BLaER1 treated with 17β-estradiol and CSF1 and Interleukin-3, amounts not matched to agents 10 nM and 100 nM (cell line): ENCODE results near the gene CCR9.

Source experiments
- H3K27ac ChIP-seq, 11 experiments: shearing (Covaris generic); formaldehyde crosslinking; 2 replicates each; pipeline ENCODE4 v1.8.1; 2022
- H3K27me3 ChIP-seq, 11 experiments: shearing (Covaris generic); formaldehyde crosslinking; 2 replicates each; pipeline ENCODE4 v1.8.1; 2022
- H3K36me3 ChIP-seq, 11 experiments: shearing (Covaris generic); formaldehyde crosslinking; 2 replicates each; pipeline ENCODE4 v1.8.1; 2022
- H3K4me1 ChIP-seq, 10 experiments: shearing (Covaris generic); formaldehyde crosslinking; 2 replicates each; pipeline ENCODE4 v1.8.1; 2022
- H3K4me2 ChIP-seq, 11 experiments: shearing (Covaris generic); formaldehyde crosslinking; 2 replicates each; pipeline ENCODE4 v1.8.1; 2022
- H3K4me3 ChIP-seq, 10 experiments: shearing (Covaris generic); formaldehyde crosslinking; 2 replicates each; pipeline ENCODE4 v1.8.1; 2022
- H3K9ac ChIP-seq, 11 experiments: shearing (Covaris generic); formaldehyde crosslinking; 2 replicates each; pipeline ENCODE4 v1.8.1; 2022
- H3K9me3 ChIP-seq, 11 experiments: shearing (Covaris generic); formaldehyde crosslinking; replicated peaks in 1 of 11; 2 replicates each; pipeline ENCODE4 v1.8.1; 2022
- H4K20me1 ChIP-seq, 11 experiments: shearing (Covaris generic); formaldehyde crosslinking; 2 replicates each; pipeline ENCODE4 v1.8.1; 2022
- Cebpa-rat ChIP-seq, 11 experiments: shearing (Covaris generic); IDR thresholded peaks; 2 replicates each; pipeline ENCODE4 v1.8.1; 2022

CCR9 gene

GRCh38 chr3:45884368-45885201, 1.8 kb upstream of the CCR9 start:
- Histone ChIP-seq H3K27me3 (no peaks in the 10 kb centered on the region), H3K4me3 (no peak overlapping the region), H3K4me1 (peaks cover 0 to 13% (median 10%) of the 10 kb centered on the region in 10 experiments; a peak in 14 of 20 replicates), H3K9ac (no peak overlapping the region), H3K27ac (no peak overlapping the region), H3K36me3 (no peaks in the 10 kb centered on the region), H3K9me3 (no peaks in the 10 kb centered on the region), H3K4me2 (no peak overlapping the region), H4K20me1 (no peaks in the 10 kb centered on the region)
- TF ChIP-seq Cebpa-rat (IDR thresholded peaks at IDR 0.05) = no peak

GRCh38 chr3:45887285-45887684, 942 bp downstream of the CCR9 start:
- no peaks in the 10 kb centered on the region for H3K9me3 ChIP-seq
- H3K36me3 ChIP-seq = no peaks in the 10 kb centered on the region
- no peaks in the 10 kb centered on the region for H4K20me1 ChIP-seq
- H3K27me3 ChIP-seq = no peaks in the 10 kb centered on the region
- H3K4me3 ChIP-seq = no peak overlapping the region
- TF ChIP-seq Cebpa-rat (IDR thresholded peaks at IDR 0.05) = no peak
- no peak overlapping the region for H3K9ac ChIP-seq
- H3K27ac ChIP-seq = no peak overlapping the region
- no peak overlapping the region for H3K4me2 ChIP-seq
- peaks cover 6 to 34% (median 30%) of the 10 kb centered on the region in 10 experiments; a peak in 19 of 20 replicates for H3K4me1 ChIP-seq

- Histone ChIP-seq H3K4me2 (peak overlapping the region in 1 of 11 experiments; percentile 39; a peak in 1 of 22 replicates), H3K4me3 (no peak overlapping the region), H3K9me3 (no peaks in the 10 kb centered on the region), H3K4me1 (peaks cover 6 to 38% (median 30%) of the 10 kb centered on the region in 10 experiments; a peak in 19 of 20 replicates), H4K20me1 (no peaks in the 10 kb centered on the region), H3K36me3 (no peaks in the 10 kb centered on the region), H3K27ac (no peak overlapping the region), H3K9ac (no peak overlapping the region), H3K27me3 (no peaks in the 10 kb centered on the region)
- TF ChIP-seq Cebpa-rat (IDR thresholded peaks at IDR 0.05) = no peak
Observed at GRCh38 chr3:45887759-45888511, 1.6 kb downstream of the CCR9 start.

DNA sequence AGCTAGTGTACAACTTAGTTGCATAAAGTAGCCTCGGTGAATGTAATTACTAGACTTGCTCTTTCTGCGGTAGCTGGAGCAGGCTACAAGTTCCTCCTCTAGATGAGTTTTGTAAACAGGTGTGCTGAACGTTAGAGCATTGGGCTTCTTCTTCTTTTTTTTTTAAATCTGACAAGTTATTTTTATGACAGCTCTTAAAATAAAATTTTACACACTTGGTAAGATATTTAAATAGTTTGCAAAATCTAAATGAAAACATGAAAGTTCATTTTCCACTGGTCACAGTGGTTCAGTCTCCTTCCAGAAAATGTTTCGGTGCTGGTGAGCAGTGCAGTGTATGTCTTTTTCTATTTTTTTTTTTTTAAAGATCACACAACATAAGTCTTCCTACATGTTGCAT, 3.0 kb downstream of the CCR9 start:
- Histone ChIP-seq H4K20me1 (no peaks in the 10 kb centered on the region), H3K36me3 (no peaks in the 10 kb centered on the region), H3K9ac (no peak overlapping the region), H3K27ac (no peak overlapping the region), H3K4me3 (no peak overlapping the region), H3K4me1 (peaks cover 13 to 42% (median 30%) of the 10 kb centered on the region in 10 experiments), H3K27me3 (no peaks in the 10 kb centered on the region), H3K4me2 (peak overlapping the region in 9 of 11 experiments; percentile 3 to 52 (median 32); a peak in 12 of 22 replicates), H3K9me3 (no peaks in the 10 kb centered on the region)
- no peak for TF ChIP-seq Cebpa-rat (IDR thresholded peaks at IDR 0.05)

DNA sequence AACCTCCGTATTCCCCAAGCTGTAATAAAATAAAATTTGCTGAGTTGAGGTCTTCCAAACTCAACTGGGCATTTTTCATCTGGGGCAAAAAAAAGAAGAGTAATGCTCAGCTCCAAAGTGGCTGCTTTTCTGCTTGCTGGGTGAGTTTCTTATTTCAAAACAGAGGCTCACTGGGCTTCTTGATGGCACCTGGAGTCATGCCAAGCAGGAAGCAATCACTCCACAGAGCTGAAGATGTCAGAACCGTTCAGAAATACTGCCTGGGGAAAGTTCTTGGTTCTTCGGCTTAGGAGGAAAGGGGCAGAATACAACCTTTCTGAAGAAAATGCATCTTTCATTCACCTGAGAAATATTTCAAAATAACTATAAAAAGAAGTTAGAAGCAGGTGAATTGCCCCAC, 4.1 kb downstream of the CCR9 start:
- Histone ChIP-seq H3K9ac (peak overlapping the region in 1 of 11 experiments; percentile 14; a peak in 1 of 22 replicates), H3K27me3 (no peaks in the 10 kb centered on the region), H3K27ac (no peak overlapping the region), H3K36me3 (no peaks in the 10 kb centered on the region), H3K4me2 (peak overlapping the region in 10 of 11 experiments; percentile 8 to 78 (median 48); a peak in 19 of 22 replicates), H3K4me3 (no peak overlapping the region), H3K4me1 (peaks cover 22 to 42% (median 31%) of the 10 kb centered on the region in 10 experiments), H3K9me3 (no peaks in the 10 kb centered on the region), H4K20me1 (no peaks in the 10 kb centered on the region)
- TF ChIP-seq Cebpa-rat (IDR thresholded peaks at IDR 0.05) = no peak

GRCh38 chr3:45892161-45892560, 5.8 kb downstream of the CCR9 start:
- H3K4me2 ChIP-seq = 0 out of 22 replicates have a peak overlapping the region, but pooled peaks of 1 of the 11 experiments have one; percentile 8
- H3K9ac ChIP-seq = no peak overlapping the region
- no peak overlapping the region for H3K4me3 ChIP-seq
- H3K36me3 ChIP-seq = no peaks in the 10 kb centered on the region
- no peak overlapping the region for H3K27ac ChIP-seq
- no peaks in the 10 kb centered on the region for H3K27me3 ChIP-seq
- H4K20me1 ChIP-seq = no peaks in the 10 kb centered on the region
- no peak for TF ChIP-seq Cebpa-rat (IDR thresholded peaks at IDR 0.05)
- no peaks in the 10 kb centered on the region for H3K9me3 ChIP-seq
- peaks cover 22 to 42% (median 31%) of the 10 kb centered on the region in 10 experiments for H3K4me1 ChIP-seq

GRCh38 chr3:45894015-45894414, 7.7 kb downstream of the CCR9 start:
- H4K20me1 ChIP-seq = no peaks in the 10 kb centered on the region
- TF ChIP-seq Cebpa-rat (IDR thresholded peaks at IDR 0.05) = no peak
- H3K4me3 ChIP-seq = no peak overlapping the region
- no peak overlapping the region for H3K9ac ChIP-seq
- no peaks in the 10 kb centered on the region for H3K9me3 ChIP-seq
- no peak overlapping the region for H3K27ac ChIP-seq
- no peaks in the 10 kb centered on the region for H3K27me3 ChIP-seq
- peak overlapping the region in 2 of 11 experiments; percentile 10 to 14; a peak in 3 of 22 replicates for H3K4me2 ChIP-seq
- peaks cover 22 to 36% (median 27%) of the 10 kb centered on the region in 10 experiments for H3K4me1 ChIP-seq
- H3K36me3 ChIP-seq = no peaks in the 10 kb centered on the region

DNA sequence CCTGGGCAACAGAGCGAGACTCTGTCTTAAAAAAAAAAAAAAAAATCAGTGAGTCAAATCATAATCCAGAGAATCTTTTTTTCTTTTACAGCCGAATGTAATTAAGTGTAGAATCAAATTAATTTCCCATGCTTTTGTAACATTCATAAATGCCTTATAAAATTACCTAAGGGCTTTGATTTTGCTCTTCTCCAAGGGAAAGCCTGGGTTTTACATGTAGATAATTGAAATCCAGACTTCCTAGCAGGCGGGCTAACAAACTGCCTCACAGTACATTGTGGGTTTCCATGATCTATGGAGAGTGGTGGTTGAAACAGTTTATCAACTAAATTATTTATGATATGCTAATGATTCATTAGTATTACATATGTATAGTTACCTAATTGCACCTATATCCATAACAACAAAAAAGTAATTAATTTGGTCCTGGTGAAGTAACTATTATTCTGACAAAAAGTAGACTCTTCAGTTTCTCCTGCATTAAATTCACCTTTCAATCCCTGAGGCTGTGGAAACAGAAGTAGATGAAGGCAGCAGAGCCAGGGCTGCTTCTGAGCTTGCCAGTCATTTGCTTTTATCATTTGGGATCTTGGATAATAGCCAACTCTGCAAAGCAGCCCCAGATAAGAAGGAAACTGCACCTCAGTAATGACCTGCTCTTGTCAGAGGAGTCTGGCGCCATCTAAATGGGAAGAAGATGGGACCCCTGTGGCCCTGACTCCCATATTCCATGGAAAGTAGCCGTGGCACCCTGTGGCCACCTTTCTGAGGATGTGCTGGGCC, 9.5 kb downstream of the CCR9 start:
- no peak overlapping the region for H3K9ac ChIP-seq
- H4K20me1 ChIP-seq = no peaks in the 10 kb centered on the region
- no peak for TF ChIP-seq Cebpa-rat (IDR thresholded peaks at IDR 0.05)
- no peak overlapping the region for H3K4me2 ChIP-seq
- no peaks in the 10 kb centered on the region for H3K36me3 ChIP-seq
- no peak overlapping the region for H3K4me3 ChIP-seq
- H3K9me3 ChIP-seq = no peaks in the 10 kb centered on the region
- H3K27me3 ChIP-seq = no peaks in the 10 kb centered on the region
- no peak overlapping the region for H3K27ac ChIP-seq
- H3K4me1 ChIP-seq = peaks cover 8 to 25% (median 10%) of the 10 kb centered on the region in 10 experiments; a peak in 18 of 20 replicates

GRCh38 chr3:45896956-45897355, 10.6 kb downstream of the CCR9 start:
- H4K20me1 ChIP-seq = no peaks in the 10 kb centered on the region

More at GRCh38 chr3:45896956-45897355, 10.6 kb downstream of the CCR9 start:
- no peak overlapping the region for H3K4me2 ChIP-seq
- H3K4me3 ChIP-seq = no peak overlapping the region
- H3K36me3 ChIP-seq = no peaks in the 10 kb centered on the region
- H3K27ac ChIP-seq = no peak overlapping the region
- no peaks in the 10 kb centered on the region; a peak in 1 of 22 replicates for H3K9me3 ChIP-seq
- no peak for TF ChIP-seq Cebpa-rat (IDR thresholded peaks at IDR 0.05)
- peaks cover 0 to 16% (median 2%) of the 10 kb centered on the region in 10 experiments; a peak in 6 of 20 replicates for H3K4me1 ChIP-seq
- H3K27me3 ChIP-seq = no peaks in the 10 kb centered on the region
- H3K9ac ChIP-seq = no peak overlapping the region
